GM12878 (cell line): ENCODE measurements around the gene AFF1. TPM values are rescaled to one million over a fixed set of nuclear protein-coding genes. Genes with fewer than 3 reads are reported as not detected.

Experiments
- ATAC-seq: fragments of 200-7000 bp; cut with Tn5 transposase; 3 replicates; pipeline ENCODE4 v1.9.1; 2020; ENCODE audit warnings: mild to moderate bottlenecking, moderate library complexity
- BruUV-seq: library from RNA; stranded (reverse); fragments of 400-500 nt; replicated peaks from 2 replicates; lab custom pipeline; 2021; lab: Mats Ljungman, UMichigan
- CTCF ChIA-PET: fragments of 300-600 bp; sonication (Branson Sonifier 250); formaldehyde crosslinking; extraction: SDS; loops from one replicate; lab custom pipeline; 2021; ENCODE audit warnings: inconsistent platforms; lab: Yijun Ruan, JAX
- POLR2A ChIA-PET: fragments of 350-600 bp; formaldehyde crosslinking; extraction: SDS; loops from one replicate; lab custom pipeline; 2021; ENCODE audit warnings: inconsistent platforms; lab: Charles Lee
- RAD21 ChIA-PET: fragments of 300-600 bp; sonication (Branson Sonifier 250); formaldehyde crosslinking; loops from one replicate; lab custom pipeline; 2023; ENCODE audit warnings: antibody characterized with exemption; ENCODE audit not compliant: unreplicated experiment; lab: Charles Lee
- SMC1A ChIA-PET: fragments of 300-600 bp; sonication (Branson Sonifier 250); formaldehyde crosslinking; loops from one replicate; lab custom pipeline; 2023; ENCODE audit not compliant: unreplicated experiment, uncharacterized antibody; lab: Charles Lee
- DNase-seq: peaks from one replicate; pipeline ENCODE4 v3.0.0-alpha.2; 2011; ENCODE audit warnings: low read depth, low spot score
- FAIRE-seq: peaks from 3 replicates; lab custom pipeline; 2011; peaks lifted over from hg19 to GRCh38; lab: Jason Lieb, UNC
- H2AFZ ChIP-seq: 2 replicates; pipeline ENCODE4 v1.6.0; 2011; ENCODE audit warnings: low read depth, low read length, control low read depth; ENCODE audit not compliant: control insufficient read depth
- H3K27ac ChIP-seq: 2 replicates; pipeline ENCODE4 v1.5.1; 2011; ENCODE audit warnings: control low read depth; ENCODE audit not compliant: control insufficient read depth, insufficient read depth
- H3K27me3 ChIP-seq, 2 experiments: replicated peaks in 1 of 2; 2 replicates each; pipeline versions ENCODE4 v1.6.0 to v1.6.1; 2011; ENCODE audit warnings: low read length in 1 of 2; ENCODE audit not compliant: control insufficient read depth in 2 of 2, insufficient read depth in 2 of 2
- H3K36me3 ChIP-seq, 2 experiments: 2 replicates each; pipeline ENCODE4 v1.5.1; 2011; ENCODE audit warnings: low read length in 1 of 2; ENCODE audit not compliant: control insufficient read depth in 2 of 2, insufficient read depth in 2 of 2
- H3K4me1 ChIP-seq: 2 replicates; pipeline ENCODE4 v1.6.1; 2011; ENCODE audit warnings: mild to moderate bottlenecking, low read length, moderate library complexity, mixed read lengths; ENCODE audit not compliant: control insufficient read depth, insufficient read depth
- H3K4me2 ChIP-seq: 2 replicates; pipeline ENCODE4 v1.6.0; 2011; ENCODE audit warnings: control low read depth; ENCODE audit not compliant: control insufficient read depth, insufficient read depth
- H3K4me3 ChIP-seq: fragments of 200-600 bp; sonication (generic); 2 replicates; pipeline ENCODE4 v1.5.1; 2016
- H3K79me2 ChIP-seq: 2 replicates; pipeline ENCODE4 v1.6.0; 2011; ENCODE audit warnings: low read length; ENCODE audit not compliant: control insufficient read depth, insufficient read depth
- H3K9ac ChIP-seq: 2 replicates; pipeline ENCODE4 v1.8.0; 2011; ENCODE audit warnings: low read length, control low read depth, mixed read lengths; ENCODE audit not compliant: control insufficient read depth, insufficient read depth
- H3K9me3 ChIP-seq: replicated peaks from 3 replicates; pipeline ENCODE4 v1.5.1; 2011; ENCODE audit warnings: mild to moderate bottlenecking, low read length; ENCODE audit not compliant: control insufficient read depth, insufficient read depth
- H4K20me1 ChIP-seq: 2 replicates; pipeline ENCODE4 v1.6.0; 2011; ENCODE audit not compliant: control insufficient read depth, insufficient read depth
- NFIC ChIP-seq: IDR thresholded peaks from 2 replicates; pipeline ENCODE4 v1.6.1; 2012; ENCODE audit warnings: low read depth, mild to moderate bottlenecking, inconsistent platforms, low read length, moderate library complexity
- PRDM15 ChIP-seq: fragments of 450-650 bp; formaldehyde crosslinking; IDR thresholded peaks from 2 replicates; pipeline ENCODE4 v1.4.0; 2020; ENCODE audit warnings: mild to moderate bottlenecking, moderate library complexity
- STAT1 ChIP-seq: fragments of 450-650 bp; conservative IDR thresholded peaks from 2 replicates; pipeline ENCODE4 v1.6.1; 2014; ENCODE audit warnings: antibody characterized with exemption, mild to moderate bottlenecking
- ZBTB40 ChIP-seq: fragments of 450-650 bp; IDR thresholded peaks from 2 replicates; pipeline ENCODE4 v1.6.1; 2016; ENCODE audit warnings: mild to moderate bottlenecking, moderate library complexity, borderline replicate concordance
- ZZZ3 ChIP-seq: IDR thresholded peaks from 2 replicates; pipeline ENCODE4 v1.6.1; 2011; ENCODE audit warnings: low read depth; ENCODE audit not compliant: control insufficient read depth, insufficient read length
- WGBS: methylation state at CpG from one replicate; pipeline ENCODE4 v1.1.6; 2016; ENCODE audit warnings: low lambda C conversion rate; ENCODE audit not compliant: insufficient replicate concordance, insufficient coverage; ENCODE audit errors: missing lambda C conversion rate; 5-methylcytosine and 5-hydroxymethylcytosine counted together
- in situ Hi-C: fragments of 300-500 bp; cut with MboI; formaldehyde crosslinking; loops from 9 replicates; pipeline ENCODE4 v1.14.3; 2018; ENCODE audit warnings: mixed read lengths
- intact Hi-C: fragments of 100-400 bp; cut with micrococcal nuclease; formaldehyde crosslinking; loops from one replicate; pipeline ENCODE4 v1.14.2; 2022; ENCODE audit not compliant: unreplicated experiment
- polyA plus RNA-seq, 11 experiments: library from polyadenylated mRNA; depleted of rRNA in 4 of 11; unstranded in 6 of 11; stranded (reverse) in 5 of 11; fragments of >200 nt; fragmentation: Nextera tagmentation in 4 of 11; fragmentation: Illumina TruSeq in 1 of 11; extraction: Ambion mirVana in 4 of 11; extraction: Trizol in 1 of 11; gene quantifications; 1 replicate in 1 of 11; 2 replicates in 10 of 11; pipeline versions ENCODE4 v1.2.1 to v1.2.3, GENCODE V29; 2011 to 2016; ENCODE audit warnings: inconsistent platforms in 2 of 11, missing spikeins in 2 of 11, low read depth in 1 of 11
- total RNA-seq, 4 experiments: library from RNA; depleted of rRNA in 3 of 4; stranded (reverse); fragments of >200 nt in 3 of 4; fragmentation: Illumina TruSeq in 1 of 4; extraction: Trizol in 1 of 4; gene quantifications; 2 replicates each; pipeline versions ENCODE4 v1.2.1 to v1.2.3, GENCODE V29; 2013 to 2021
- TF ChIP-seq, protein P1 (sequence below): IDR thresholded peaks from 2 replicates; pipeline ENCODE4 v1.6.1; 2012; ENCODE audit warnings: low read depth, low read length, improper control_type of control experiment

AFF1 gene
- total and polyA plus RNA-seq, 10 of the 15 experiments (the other 5 are each of a cell fraction or from before 2014, with no cell fraction given): 3.5 to 56.1 (median 21.5) TPM

DNA sequence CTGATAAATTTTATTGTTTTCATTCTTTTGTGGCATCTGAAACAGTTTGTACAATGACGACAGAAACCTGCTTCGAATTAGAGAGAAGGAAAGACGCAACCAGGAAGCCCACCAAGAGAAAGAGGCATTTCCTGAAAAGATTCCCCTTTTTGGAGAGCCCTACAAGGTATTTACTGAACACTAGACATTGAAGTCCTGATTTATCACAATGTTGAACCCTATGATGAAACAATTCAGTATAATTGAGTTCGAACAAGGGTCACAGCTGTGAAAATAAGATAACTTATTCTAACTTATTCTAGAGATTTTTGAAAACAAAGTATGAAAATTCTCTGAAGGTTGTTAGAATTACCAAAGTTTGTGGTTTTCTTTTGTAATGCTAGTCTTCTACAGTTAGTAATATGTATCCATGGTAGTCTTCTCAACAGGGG, 111.3 kb downstream of the AFF1 start:
- Histone ChIP-seq H3K27ac (no peak overlapping the region), H3K9me3 (no peaks in the 10 kb centered on the region), H3K4me3 (no peak overlapping the region), H3K79me2 (peaks cover 87% of the 10 kb centered on the region), H3K4me1 (peaks cover 28% of the 10 kb centered on the region), H3K4me2 (no peak overlapping the region), H4K20me1 (no peaks in the 10 kb centered on the region), H3K27me3 (no peaks in the 10 kb centered on the region), H3K36me3 (peaks cover 7 to 31% of the 10 kb centered on the region in 2 experiments)
- ATAC-seq (no peak), FAIRE-seq (no peak), DNase-seq (no peak)
- BruUV-seq: no TSS peak
- in situ Hi-C loops (no loop called here), intact Hi-C loops (no loop called here)
- ChIA-PET POLR2A (interaction anchor here (0.6 to 0.7 kb wide), 2 partner anchors 9 to 150 kb away, joined by 3 read pairs; no protein-coding TSS in a partner anchor), SMC1A (interaction anchor here (1.1 to 3.0 kb wide), 2 partner anchors 47 to 51 kb away, joined by 3 to 10 read pairs; no protein-coding TSS in a partner anchor)
- WGBS: 99% methylated on average over 4 of the region's 4 CpGs
- TF ChIP-seq ZBTB40 (no peak), ZZZ3 (no peak), STAT1 (no peak), PRDM15 (no peak), NFIC (no peak)
- TF ChIP-seq, protein P1, sequence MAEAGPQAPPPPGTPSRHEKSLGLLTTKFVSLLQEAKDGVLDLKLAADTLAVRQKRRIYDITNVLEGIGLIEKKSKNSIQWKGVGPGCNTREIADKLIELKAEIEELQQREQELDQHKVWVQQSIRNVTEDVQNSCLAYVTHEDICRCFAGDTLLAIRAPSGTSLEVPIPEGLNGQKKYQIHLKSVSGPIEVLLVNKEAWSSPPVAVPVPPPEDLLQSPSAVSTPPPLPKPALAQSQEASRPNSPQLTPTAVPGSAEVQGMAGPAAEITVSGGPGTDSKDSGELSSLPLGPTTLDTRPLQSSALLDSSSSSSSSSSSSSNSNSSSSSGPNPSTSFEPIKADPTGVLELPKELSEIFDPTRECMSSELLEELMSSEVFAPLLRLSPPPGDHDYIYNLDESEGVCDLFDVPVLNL: no peak
- TF ChIP-seq, all 136 proteins: peak for 0
- RAD21 ChIA-PET: no interaction called here
- Histone ChIP-seq H3K9ac (no peak overlapping the region), H2AFZ (no peak overlapping the region)
- CTCF ChIA-PET: interaction anchor here (0.9 kb wide), 1 partner anchor 17 kb away, joined by 3 read pairs; no protein-coding TSS in a partner anchor
